A673 (cell line): Measurements from ENCODE around the gene ZNF512B.

Experiments
- EZH2 ChIP-seq: fragments of 200-600 bp; sonication (generic); IDR thresholded peaks from 2 replicates; pipeline ENCODE4 v1.6.1; 2017; ENCODE audit warnings: borderline replicate concordance, low read depth, mild to moderate bottlenecking, mixed read lengths, antibody characterized with exemption, low read length; ENCODE audit not compliant: poor library complexity, severe bottlenecking
- TF ChIP-seq, protein P1 (sequence below): fragments of 300-800, 200-600 bp; sonication (generic); conservative IDR thresholded peaks from 2 replicates; pipeline ENCODE4 v1.5.1; 2017; ENCODE audit warnings: low read depth, mild to moderate bottlenecking, antibody characterized with exemption, low read length, moderate library complexity, mixed read lengths

DNA sequence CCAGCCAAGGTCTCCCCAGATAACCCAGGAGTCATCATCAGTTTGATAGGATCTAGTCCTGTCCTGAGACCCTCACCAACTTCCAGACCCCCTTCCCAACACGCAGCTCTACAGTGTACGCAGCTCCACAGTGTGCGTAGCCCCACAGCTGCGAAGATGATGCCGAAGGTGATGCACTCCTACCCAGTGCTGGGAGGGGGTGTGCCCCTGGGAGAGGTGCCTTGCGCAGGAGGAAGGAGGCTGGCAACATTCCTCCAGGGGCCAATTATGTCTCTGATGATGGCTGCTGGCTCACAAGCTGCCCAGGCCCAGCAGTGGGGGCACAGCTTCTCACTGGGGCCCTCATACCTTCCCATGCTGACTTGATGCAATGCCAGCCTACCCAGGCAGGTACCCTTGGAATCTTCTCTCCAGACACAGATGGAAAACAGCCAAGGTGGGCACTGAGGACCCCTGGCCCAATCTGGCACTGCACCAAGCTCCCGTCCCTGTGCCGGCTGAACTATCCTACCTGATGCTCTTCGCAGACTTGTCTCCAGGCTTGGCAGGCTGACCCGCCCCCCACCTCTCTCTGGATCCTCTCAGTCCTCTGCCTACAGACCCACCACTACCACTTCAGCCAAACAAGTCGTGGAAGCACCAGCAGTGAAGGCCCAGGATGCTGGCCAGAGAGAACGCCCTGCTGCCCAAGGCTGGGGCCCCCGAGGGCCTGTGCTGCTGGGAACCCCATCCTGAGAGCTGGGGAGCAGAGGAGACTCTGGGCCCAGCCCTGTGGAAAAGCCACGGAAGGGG is 1.4 kb downstream of the ZNF512B start:
- TF ChIP-seq, protein P1, sequence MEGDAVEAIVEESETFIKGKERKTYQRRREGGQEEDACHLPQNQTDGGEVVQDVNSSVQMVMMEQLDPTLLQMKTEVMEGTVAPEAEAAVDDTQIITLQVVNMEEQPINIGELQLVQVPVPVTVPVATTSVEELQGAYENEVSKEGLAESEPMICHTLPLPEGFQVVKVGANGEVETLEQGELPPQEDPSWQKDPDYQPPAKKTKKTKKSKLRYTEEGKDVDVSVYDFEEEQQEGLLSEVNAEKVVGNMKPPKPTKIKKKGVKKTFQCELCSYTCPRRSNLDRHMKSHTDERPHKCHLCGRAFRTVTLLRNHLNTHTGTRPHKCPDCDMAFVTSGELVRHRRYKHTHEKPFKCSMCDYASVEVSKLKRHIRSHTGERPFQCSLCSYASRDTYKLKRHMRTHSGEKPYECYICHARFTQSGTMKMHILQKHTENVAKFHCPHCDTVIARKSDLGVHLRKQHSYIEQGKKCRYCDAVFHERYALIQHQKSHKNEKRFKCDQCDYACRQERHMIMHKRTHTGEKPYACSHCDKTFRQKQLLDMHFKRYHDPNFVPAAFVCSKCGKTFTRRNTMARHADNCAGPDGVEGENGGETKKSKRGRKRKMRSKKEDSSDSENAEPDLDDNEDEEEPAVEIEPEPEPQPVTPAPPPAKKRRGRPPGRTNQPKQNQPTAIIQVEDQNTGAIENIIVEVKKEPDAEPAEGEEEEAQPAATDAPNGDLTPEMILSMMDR: no peak
- no peak for TF ChIP-seq EZH2
